ENCODE data around the gene FAM13A.

- TF ChIP-seq CTCF (IDR thresholded peaks at IDR 0.05), result no peak
- no peak for TF ChIP-seq EZH2phosphoT487 (IDR thresholded peaks at IDR 0.05)
Measured at GRCh38 chr4:88745175-88745574, 311.8 kb downstream of the FAM13A start.

Data from neural progenitor cell (in vitro differentiated cells).